ENCODE measurements around the gene MGLL.
A peak's percentile ranks its signal among the peaks of the same experiment; 100 is the strongest.
"Not testable (repeated sequence)": the region's sequence is repeated elsewhere in the genome, so short reads cannot be mapped to it uniquely, and the experiment has no call there.

The MGLL gene

GRCh38 chr3:127707851-127708411 is 114.4 kb downstream of the MGLL start:
- H3K27me3 ChIP-seq (ENCODE audit: control insufficient read depth, insufficient read depth, low read length): no peaks in the 10 kb centered on the region
- H3K9me3 ChIP-seq (ENCODE audit: control insufficient read depth, low read length): no peaks in the 10 kb centered on the region
- no peak for TF ChIP-seq CTCF (IDR thresholded peaks at IDR 0.05)
- no peak overlapping the region for H3K27ac ChIP-seq
- no peaks in the 10 kb centered on the region for H3K36me3 ChIP-seq (ENCODE audit: control insufficient read depth, insufficient read depth, low read length)
- H2AFZ ChIP-seq: peak overlapping the region; percentile 54
- no peak overlapping the region for H3K4me3 ChIP-seq (ENCODE audit: low read depth, low read length)
- no peak overlapping the region for H3K9ac ChIP-seq
- no peak overlapping the region for H3K4me2 ChIP-seq (ENCODE audit: low read length)
- no peaks in the 10 kb centered on the region for H3K4me1 ChIP-seq
- H3K79me2 ChIP-seq: no peaks in the 10 kb centered on the region

- Histone ChIP-seq H3K4me3 (ENCODE audit: low read depth, low read length) (no peak overlapping the region), H2AFZ (no peak overlapping the region), H3K79me2 (no peaks in the 10 kb centered on the region), H3K27me3 (ENCODE audit: control insufficient read depth, insufficient read depth, low read length) (no peaks in the 10 kb centered on the region), H3K9me3 (ENCODE audit: control insufficient read depth, low read length) (no peaks in the 10 kb centered on the region), H3K27ac (no peak overlapping the region), H3K36me3 (ENCODE audit: control insufficient read depth, insufficient read depth, low read length) (no peaks in the 10 kb centered on the region), H3K4me2 (ENCODE audit: low read length) (no peak overlapping the region), H3K4me1 (no peaks in the 10 kb centered on the region), H3K9ac (no peak overlapping the region)
- no peak for TF ChIP-seq CTCF (IDR thresholded peaks at IDR 0.05)
Observed at GRCh38 chr3:127706785-127707351, 115.4 kb downstream of the MGLL start.

- H2AFZ ChIP-seq: no peak overlapping the region
- no peak for TF ChIP-seq CTCF (IDR thresholded peaks at IDR 0.05)
- H3K4me1 ChIP-seq: no peaks in the 10 kb centered on the region
- H3K9me3 ChIP-seq (ENCODE audit: control insufficient read depth, low read length): no peaks in the 10 kb centered on the region
- no peaks in the 10 kb centered on the region for H3K79me2 ChIP-seq
- H3K27ac ChIP-seq: no peak overlapping the region
- no peaks in the 10 kb centered on the region for H3K27me3 ChIP-seq (ENCODE audit: control insufficient read depth, insufficient read depth, low read length)
- no peak overlapping the region for H3K4me3 ChIP-seq (ENCODE audit: low read depth, low read length)
- H3K9ac ChIP-seq: no peak overlapping the region
- H3K4me2 ChIP-seq (ENCODE audit: low read length): no peak overlapping the region
- H3K36me3 ChIP-seq (ENCODE audit: control insufficient read depth, insufficient read depth, low read length): no peaks in the 10 kb centered on the region
Observed at GRCh38 chr3:127706312-127706711, 116.0 kb downstream of the MGLL start.

- H3K36me3 ChIP-seq (ENCODE audit: control insufficient read depth, insufficient read depth, low read length); H3K9me3 ChIP-seq (ENCODE audit: control insufficient read depth, low read length); H3K4me2 ChIP-seq (ENCODE audit: low read length); H3K27ac ChIP-seq; H3K79me2 ChIP-seq; H2AFZ ChIP-seq; H3K4me1 ChIP-seq; H3K27me3 ChIP-seq (ENCODE audit: control insufficient read depth, insufficient read depth, low read length); H3K9ac ChIP-seq; H3K4me3 ChIP-seq (ENCODE audit: low read depth, low read length): not testable (repeated sequence)
Observed at GRCh38 chr3:127704840-127705239, 117.5 kb downstream of the MGLL start.

- Histone ChIP-seq H2AFZ (no peak overlapping the region), H3K9ac (no peak overlapping the region), H3K9me3 (ENCODE audit: control insufficient read depth, low read length) (no peaks in the 10 kb centered on the region), H3K4me1 (no peaks in the 10 kb centered on the region), H3K79me2 (no peaks in the 10 kb centered on the region), H3K27ac (no peak overlapping the region), H3K27me3 (ENCODE audit: control insufficient read depth, insufficient read depth, low read length) (no peaks in the 10 kb centered on the region), H3K4me2 (ENCODE audit: low read length) (no peak overlapping the region), H3K36me3 (ENCODE audit: control insufficient read depth, insufficient read depth, low read length) (no peaks in the 10 kb centered on the region), H3K4me3 (ENCODE audit: low read depth, low read length) (no peak overlapping the region)
- no peak for TF ChIP-seq CTCF (IDR thresholded peaks at IDR 0.05)
Observed at GRCh38 chr3:127702151-127702578, 120.2 kb downstream of the MGLL start.
